Liver (tissue), 3 donors: ENCODE results near the gene SLC24A3.

Source experiments
- CTCF ChIP-seq: fragments of 150-350 bp; IDR thresholded peaks from 2 replicates; pipeline ENCODE4 v1.5.1; 2017; ENCODE audit warnings: improper control_type of control experiment, low read depth, low read length; ENCODE audit not compliant: missing input control
- EGR1 ChIP-seq, 2 donors: IDR thresholded peaks; 2 replicates each; pipeline ENCODE4 v1.6.1; 2016 to 2018; ENCODE audit warnings: antibody characterized with exemption in 2 of 2, low read depth in 2 of 2
- FOXA1 ChIP-seq: IDR thresholded peaks from 2 replicates; pipeline ENCODE4 v1.6.1; 2016; ENCODE audit warnings: antibody characterized with exemption
- FOXA2 ChIP-seq: IDR thresholded peaks from 2 replicates; pipeline ENCODE4 v1.6.1; 2016; ENCODE audit warnings: antibody characterized with exemption
- GABPA ChIP-seq, 2 donors: IDR thresholded peaks in 1 of 2; conservative IDR thresholded peaks in 1 of 2; 2 replicates each; pipeline ENCODE4 v1.6.1; 2016; ENCODE audit warnings: antibody characterized with exemption in 2 of 2, mild to moderate bottlenecking in 1 of 2, moderate library complexity in 1 of 2
- JUND ChIP-seq, 2 donors: IDR thresholded peaks; 2 replicates each; pipeline ENCODE4 v1.6.1; 2016; ENCODE audit warnings: antibody characterized with exemption in 2 of 2
- REST ChIP-seq: IDR thresholded peaks from 2 replicates; pipeline ENCODE4 v1.6.1; 2016; ENCODE audit warnings: antibody characterized with exemption, mild to moderate bottlenecking
- SP1 ChIP-seq: IDR thresholded peaks from 2 replicates; pipeline ENCODE4 v1.6.1; 2018; ENCODE audit warnings: antibody characterized with exemption, mild to moderate bottlenecking
- TAF1 ChIP-seq: conservative IDR thresholded peaks from 2 replicates; pipeline ENCODE4 v1.6.1; 2016; ENCODE audit warnings: antibody characterized with exemption, mild to moderate bottlenecking
- donor health status: healthy.
- donor health status: healthy.

GRCh38 chr20:19565736-19566135, 353.3 kb downstream of the SLC24A3 start:
- no peak for TF ChIP-seq REST
- TF ChIP-seq CTCF: no peak
- no peak for TF ChIP-seq TAF1
- TF ChIP-seq FOXA2: no peak
- TF ChIP-seq JUND (IDR thresholded peaks at IDR 0.05): no peak
- no peak for TF ChIP-seq GABPA (IDR thresholded peaks at IDR 0.05 in 1 of 2, conservative IDR thresholded peaks at IDR 0.05 in 1 of 2)
- no peak for TF ChIP-seq SP1
- no peak for TF ChIP-seq FOXA1
- TF ChIP-seq EGR1 (IDR thresholded peaks at IDR 0.05; ENCODE audit: low read depth in 2 of 2): no peak
